ENCODE measurements around the gene SNX9. TPM values are rescaled to one million over a fixed set of nuclear protein-coding genes. Genes with fewer than 3 reads are reported as not detected.

The SNX9 gene
- total RNA-seq, 2 donors from 2014 or later = 87.2 to 90.8 TPM

DNA sequence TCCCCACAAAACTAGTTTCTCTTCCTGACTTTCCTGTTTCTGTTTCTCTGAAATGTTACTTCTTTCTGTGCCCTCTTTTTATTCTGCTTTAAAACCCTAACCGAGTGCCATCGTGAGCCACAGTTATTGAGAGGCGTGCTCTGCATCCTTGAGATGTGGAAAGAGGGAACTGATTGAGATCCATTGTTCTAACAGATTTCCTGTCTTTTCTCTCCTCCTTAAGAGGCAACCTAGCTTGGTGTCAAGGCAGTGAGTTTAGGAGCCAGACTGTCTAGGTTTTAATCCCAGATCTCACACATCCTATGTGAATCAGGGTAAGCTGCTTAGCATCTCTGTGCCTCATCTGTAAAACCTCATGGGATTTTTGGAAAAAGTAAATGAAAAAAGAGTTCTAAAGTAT, 57.5 kb downstream of the SNX9 start:
- Histone ChIP-seq H3K9me3 (no peaks in the 10 kb centered on the region), H3K4me3 (no peak overlapping the region), H3K27me3 (replicated peaks; ENCODE audit: insufficient read depth) (no peaks in the 10 kb centered on the region), H3K36me3 (peaks cover 23% of the 10 kb centered on the region), H3K4me1 (ENCODE audit: control insufficient read depth in 1 of 2, low read depth in 2 of 2) (no peaks in the 10 kb centered on the region), H3K27ac (no peak overlapping the region)
- no peak for ATAC-seq (ENCODE audit: insufficient number of reproducible peaks, low FRiP score, low read depth)
- no peak for DNase-seq (ENCODE audit: low spot score)
- TF ChIP-seq, protein P1, sequence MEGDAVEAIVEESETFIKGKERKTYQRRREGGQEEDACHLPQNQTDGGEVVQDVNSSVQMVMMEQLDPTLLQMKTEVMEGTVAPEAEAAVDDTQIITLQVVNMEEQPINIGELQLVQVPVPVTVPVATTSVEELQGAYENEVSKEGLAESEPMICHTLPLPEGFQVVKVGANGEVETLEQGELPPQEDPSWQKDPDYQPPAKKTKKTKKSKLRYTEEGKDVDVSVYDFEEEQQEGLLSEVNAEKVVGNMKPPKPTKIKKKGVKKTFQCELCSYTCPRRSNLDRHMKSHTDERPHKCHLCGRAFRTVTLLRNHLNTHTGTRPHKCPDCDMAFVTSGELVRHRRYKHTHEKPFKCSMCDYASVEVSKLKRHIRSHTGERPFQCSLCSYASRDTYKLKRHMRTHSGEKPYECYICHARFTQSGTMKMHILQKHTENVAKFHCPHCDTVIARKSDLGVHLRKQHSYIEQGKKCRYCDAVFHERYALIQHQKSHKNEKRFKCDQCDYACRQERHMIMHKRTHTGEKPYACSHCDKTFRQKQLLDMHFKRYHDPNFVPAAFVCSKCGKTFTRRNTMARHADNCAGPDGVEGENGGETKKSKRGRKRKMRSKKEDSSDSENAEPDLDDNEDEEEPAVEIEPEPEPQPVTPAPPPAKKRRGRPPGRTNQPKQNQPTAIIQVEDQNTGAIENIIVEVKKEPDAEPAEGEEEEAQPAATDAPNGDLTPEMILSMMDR (IDR thresholded peaks at IDR 0.05) = no peak

DNA sequence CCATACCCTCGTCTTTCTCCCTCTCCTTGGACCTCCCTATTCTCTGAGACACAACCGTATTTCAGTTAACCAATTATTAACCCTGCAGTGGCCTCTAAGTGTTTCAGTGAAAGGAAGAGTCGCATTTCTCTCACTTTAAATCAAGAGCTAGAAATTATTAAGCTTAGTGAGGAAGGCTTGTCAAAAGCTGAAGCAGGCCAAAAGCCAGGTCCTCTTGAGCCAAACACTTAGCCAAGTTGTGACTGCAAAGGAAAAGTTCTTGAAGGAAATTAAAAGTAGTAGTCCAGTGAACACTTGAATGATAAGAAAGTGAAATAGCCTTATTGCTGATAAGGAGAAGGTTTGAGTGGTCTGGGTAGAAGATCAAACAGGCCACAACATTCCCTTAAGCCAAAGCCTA, 58.3 kb downstream of the SNX9 start:
- DNase-seq (ENCODE audit: low spot score) (no peak), ATAC-seq (ENCODE audit: insufficient number of reproducible peaks, low FRiP score, low read depth) (no peak)
- Histone ChIP-seq H3K36me3 (peaks cover 19% of the 10 kb centered on the region), H3K27ac (no peak overlapping the region), H3K4me3 (no peak overlapping the region), H3K4me1 (ENCODE audit: control insufficient read depth in 1 of 2, low read depth in 2 of 2) (no peaks in the 10 kb centered on the region), H3K27me3 (replicated peaks; ENCODE audit: insufficient read depth) (no peaks in the 10 kb centered on the region), H3K9me3 (no peaks in the 10 kb centered on the region)
- TF ChIP-seq, protein P1 (IDR thresholded peaks at IDR 0.05) = no peak

DNA sequence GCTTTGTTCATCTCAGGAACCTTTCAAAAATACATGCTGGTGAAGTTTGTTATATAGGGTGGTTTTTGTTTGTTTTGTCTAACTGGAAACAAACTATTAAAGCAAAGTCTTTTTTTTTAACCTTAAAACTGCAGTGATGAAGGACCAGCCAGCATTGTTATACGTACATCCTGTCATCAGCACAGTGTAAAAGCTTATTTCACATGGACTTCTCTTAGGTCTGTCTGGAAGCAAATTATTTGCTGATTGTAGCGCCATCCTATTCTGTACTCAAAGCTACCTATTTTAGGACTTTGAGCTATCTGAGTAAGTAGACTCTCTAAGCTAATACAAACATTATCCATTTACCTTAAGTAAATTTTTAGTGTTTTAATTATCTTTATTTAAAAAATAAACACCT, 61.7 kb downstream of the SNX9 start:
- H3K27me3 ChIP-seq (replicated peaks; ENCODE audit: insufficient read depth) = no peaks in the 10 kb centered on the region
- DNase-seq (ENCODE audit: low spot score) (no peak), ATAC-seq (ENCODE audit: insufficient number of reproducible peaks, low FRiP score, low read depth) (no peak)
- TF ChIP-seq, protein P1 (IDR thresholded peaks at IDR 0.05) = no peak
- H3K4me3 ChIP-seq = no peak overlapping the region
- no peak overlapping the region for H3K27ac ChIP-seq
- no peaks in the 10 kb centered on the region for H3K9me3 ChIP-seq
- H3K36me3 ChIP-seq = peaks cover 5% of the 10 kb centered on the region
- H3K4me1 ChIP-seq (ENCODE audit: control insufficient read depth in 1 of 2, low read depth in 2 of 2) = no peaks in the 10 kb centered on the region

DNA sequence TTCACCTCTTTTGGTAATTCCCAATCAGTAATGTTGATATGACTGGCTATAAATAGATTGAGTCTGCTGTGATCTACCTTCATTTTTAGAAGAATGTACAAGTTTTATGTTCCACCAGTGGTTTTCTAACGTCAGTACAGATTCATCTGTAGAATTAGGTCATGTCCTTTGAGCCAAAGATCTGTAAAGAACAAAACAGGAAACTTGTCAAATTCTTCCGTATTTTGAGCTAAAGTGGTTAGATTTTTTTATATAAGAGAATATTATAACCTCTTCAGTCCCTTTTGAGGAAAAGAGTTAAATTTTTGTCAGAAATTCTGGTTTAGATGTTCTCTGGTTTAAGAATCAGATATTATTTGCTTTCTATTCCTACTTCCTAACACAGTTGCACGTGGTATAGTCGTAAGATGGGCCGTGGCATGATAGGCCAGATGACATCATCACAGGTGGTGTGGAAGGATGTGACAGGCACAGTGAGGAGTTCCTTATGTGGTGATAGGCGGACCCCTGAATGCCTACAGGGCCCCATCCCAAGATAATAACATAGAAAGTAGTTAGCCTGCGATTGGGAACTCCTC, 62.3 kb downstream of the SNX9 start:
- no peaks in the 10 kb centered on the region for H3K4me1 ChIP-seq (ENCODE audit: control insufficient read depth in 1 of 2, low read depth in 2 of 2)
- H3K9me3 ChIP-seq = no peaks in the 10 kb centered on the region
- peaks cover 5% of the 10 kb centered on the region for H3K36me3 ChIP-seq
- H3K4me3 ChIP-seq = no peak overlapping the region
- TF ChIP-seq, protein P1 (IDR thresholded peaks at IDR 0.05) = no peak
- no peaks in the 10 kb centered on the region for H3K27me3 ChIP-seq (replicated peaks; ENCODE audit: insufficient read depth)
- no peak overlapping the region for H3K27ac ChIP-seq
- no peak for DNase-seq (ENCODE audit: low spot score)
- no peak for ATAC-seq (ENCODE audit: insufficient number of reproducible peaks, low FRiP score, low read depth)

DNA sequence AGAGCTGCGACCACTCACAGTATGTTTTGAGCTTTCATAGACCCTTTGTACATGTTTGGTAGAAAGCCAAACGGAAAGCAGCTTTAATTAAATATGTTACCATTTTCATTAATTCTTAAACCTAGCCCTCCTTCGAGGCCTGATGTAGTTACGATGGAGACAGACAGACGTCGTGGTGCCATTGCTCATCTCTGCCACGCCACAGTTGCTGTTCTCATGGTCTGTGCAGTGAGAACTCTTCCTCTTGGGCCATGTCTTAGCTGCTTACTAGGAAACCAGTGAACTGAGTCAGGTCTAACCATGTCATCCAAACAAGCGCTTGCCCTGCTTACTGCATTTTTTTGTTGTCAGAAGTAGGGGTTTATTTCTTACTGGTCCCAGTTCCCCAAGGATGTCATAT, 62.8 kb downstream of the SNX9 start:
- DNase-seq (ENCODE audit: low spot score) (no peak), ATAC-seq (ENCODE audit: insufficient number of reproducible peaks, low FRiP score, low read depth) (no peak)
- Histone ChIP-seq H3K27me3 (replicated peaks; ENCODE audit: insufficient read depth) (no peaks in the 10 kb centered on the region), H3K36me3 (peaks cover 5% of the 10 kb centered on the region), H3K4me1 (ENCODE audit: control insufficient read depth in 1 of 2, low read depth in 2 of 2) (no peaks in the 10 kb centered on the region), H3K4me3 (no peak overlapping the region), H3K9me3 (no peaks in the 10 kb centered on the region), H3K27ac (no peak overlapping the region)
- TF ChIP-seq, protein P1 (IDR thresholded peaks at IDR 0.05) = no peak
